DND-41 (cell line): ENCODE measurements around the gene LTBP1.

Experiments used
- ATAC-seq: fragments of 200-7000 bp; cut with Tn5 transposase; 3 replicates; pipeline ENCODE4 v1.9.1; 2021; ENCODE audit warnings: low read depth; ENCODE audit not compliant: insufficient read depth
- DNase-seq: peaks from one replicate; pipeline ENCODE4 v3.0.0-alpha.2; 2020
- H2AFZ ChIP-seq: 2 replicates; pipeline ENCODE4 v1.6.0; 2012; ENCODE audit warnings: low read depth, low read length
- H3K27ac ChIP-seq: 2 replicates; pipeline ENCODE4 v1.5.1; 2012; ENCODE audit warnings: low read length, inconsistent platforms
- H3K27me3 ChIP-seq: fragments of 200-600 bp; sonication (generic); 2 replicates; pipeline ENCODE4 v1.6.0; 2012; ENCODE audit warnings: low read length, mild to moderate bottlenecking, inconsistent platforms; ENCODE audit not compliant: insufficient read depth, poor library complexity
- H3K36me3 ChIP-seq: 2 replicates; pipeline ENCODE4 v1.5.1; 2012; ENCODE audit warnings: low read length, inconsistent platforms; ENCODE audit not compliant: insufficient read depth
- H3K4me1 ChIP-seq: 2 replicates; pipeline ENCODE4 v1.5.1; 2012; ENCODE audit warnings: mild to moderate bottlenecking, low read length; ENCODE audit not compliant: insufficient read depth
- H3K4me2 ChIP-seq: 2 replicates; pipeline ENCODE4 v1.6.0; 2012; ENCODE audit warnings: mild to moderate bottlenecking, moderate library complexity, low read length, inconsistent platforms; ENCODE audit not compliant: insufficient read depth
- H3K4me3 ChIP-seq, 2 experiments: fragments of 200-600 bp in 1 of 2; shearing (Covaris generic) in 1 of 2; 2 replicates each; pipeline ENCODE4 v1.5.1; 2012 to 2016; ENCODE audit warnings: inconsistent platforms in 2 of 2, low read length in 2 of 2, mild to moderate bottlenecking in 2 of 2, low read depth in 1 of 2, moderate library complexity in 1 of 2
- H3K79me2 ChIP-seq: 2 replicates; pipeline ENCODE4 v1.6.0; 2012; ENCODE audit warnings: low read length, inconsistent platforms; ENCODE audit not compliant: insufficient read depth
- H3K9ac ChIP-seq: 2 replicates; pipeline ENCODE4 v1.6.0; 2012; ENCODE audit warnings: low read depth, mild to moderate bottlenecking, inconsistent platforms, low read length, moderate library complexity
- H3K9me3 ChIP-seq: 2 replicates; pipeline ENCODE4 v1.5.1; 2012; ENCODE audit warnings: low read length, moderate library complexity, mild to moderate bottlenecking, inconsistent platforms; ENCODE audit not compliant: insufficient read depth, severe bottlenecking
- H4K20me1 ChIP-seq: 2 replicates; pipeline ENCODE4 v1.6.0; 2012; ENCODE audit warnings: low read length; ENCODE audit not compliant: insufficient read depth
- CTCF ChIP-seq: IDR thresholded peaks from 2 replicates; pipeline ENCODE4 v1.5.1; 2012; ENCODE audit warnings: borderline replicate concordance, low read length, moderate library complexity, mild to moderate bottlenecking; ENCODE audit not compliant: poor library complexity, severe bottlenecking; ENCODE audit errors: extremely low read depth
- EZH2 ChIP-seq: IDR thresholded peaks from 3 replicates; pipeline ENCODE4 v1.6.1; 2012; ENCODE audit warnings: borderline replicate concordance, low read depth, mild to moderate bottlenecking, moderate library complexity, low read length, inconsistent platforms; ENCODE audit not compliant: severe bottlenecking

Gene LTBP1

DNA sequence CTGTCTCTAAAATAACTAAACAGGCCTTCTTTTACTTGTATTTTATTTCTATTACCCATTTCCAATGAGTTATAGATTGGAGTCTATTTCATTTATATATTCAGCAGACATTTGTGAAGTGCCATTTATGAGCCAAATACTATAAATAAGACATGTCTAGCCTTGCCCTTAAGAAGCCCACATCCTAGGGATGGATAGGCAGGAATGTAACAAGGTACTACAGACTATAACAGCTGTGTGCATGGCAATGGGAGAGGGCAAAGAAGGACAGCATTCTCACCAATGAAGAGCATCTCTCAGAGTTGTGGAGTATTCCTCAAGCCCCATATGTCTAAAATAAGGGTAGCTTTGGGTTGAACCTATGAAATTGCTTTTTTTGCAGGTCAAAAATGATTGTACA lies 367.8 kb downstream of the LTBP1 start:
- no peaks in the 10 kb centered on the region for H3K36me3 ChIP-seq
- no peak overlapping the region for H3K27ac ChIP-seq
- DNase-seq: no peak
- H3K9me3 ChIP-seq: no peaks in the 10 kb centered on the region
- no peaks in the 10 kb centered on the region for H4K20me1 ChIP-seq
- H3K9ac ChIP-seq: no peak overlapping the region
- no peaks in the 10 kb centered on the region for H3K27me3 ChIP-seq
- no peak overlapping the region for H2AFZ ChIP-seq
- TF ChIP-seq EZH2 (no peak), CTCF (no peak)
- ATAC-seq: no peak
- no peaks in the 10 kb centered on the region for H3K79me2 ChIP-seq
- no peak overlapping the region for H3K4me2 ChIP-seq
- no peaks in the 10 kb centered on the region for H3K4me1 ChIP-seq
- no peak overlapping the region for H3K4me3 ChIP-seq

GRCh38 chr2:33316328-33316727 lies 369.6 kb downstream of the LTBP1 start:
- TF ChIP-seq EZH2 (no peak), CTCF (no peak)
- no peak overlapping the region for H3K4me2 ChIP-seq
- H3K36me3 ChIP-seq: no peaks in the 10 kb centered on the region
- H3K27me3 ChIP-seq: no peaks in the 10 kb centered on the region
- no peak overlapping the region for H3K4me3 ChIP-seq
- H4K20me1 ChIP-seq: no peaks in the 10 kb centered on the region
- H3K27ac ChIP-seq: no peak overlapping the region
- ATAC-seq: no peak
- no peak for DNase-seq
- no peak overlapping the region for H3K9ac ChIP-seq
- H3K9me3 ChIP-seq: no peaks in the 10 kb centered on the region
- peaks cover 9% of the 10 kb centered on the region for H3K4me1 ChIP-seq
- H2AFZ ChIP-seq: no peak overlapping the region
- H3K79me2 ChIP-seq: no peaks in the 10 kb centered on the region

- Histone ChIP-seq H3K36me3 (no peaks in the 10 kb centered on the region), H3K27ac (no peak overlapping the region), H3K27me3 (no peaks in the 10 kb centered on the region), H2AFZ (no peak overlapping the region), H3K4me1 (peaks cover 21% of the 10 kb centered on the region), H4K20me1 (no peaks in the 10 kb centered on the region), H3K4me3 (no peak overlapping the region), H3K9me3 (no peaks in the 10 kb centered on the region), H3K4me2 (no peak overlapping the region), H3K79me2 (no peaks in the 10 kb centered on the region), H3K9ac (no peak overlapping the region)
- ATAC-seq: no peak
- TF ChIP-seq EZH2: no peak
- no peak for TF ChIP-seq CTCF
- DNase-seq: no peak
Measured at GRCh38 chr2:33317369-33318007, 370.7 kb downstream of the LTBP1 start.
